DMS153 treated with DMSO at 0.1 percent for 48 hours (cell line): ENCODE measurements around the gene KRT80.

Source experiments
- DNase-seq: peaks from one replicate; lab custom pipeline; 2025; ENCODE audit not compliant: unreplicated experiment; lab: John Stamatoyannopoulos, UW

The KRT80 gene

GRCh38 chr12:52211716-52212585 is 20.1 kb upstream of the KRT80 start:
- DNase-seq, result no peak

DNA sequence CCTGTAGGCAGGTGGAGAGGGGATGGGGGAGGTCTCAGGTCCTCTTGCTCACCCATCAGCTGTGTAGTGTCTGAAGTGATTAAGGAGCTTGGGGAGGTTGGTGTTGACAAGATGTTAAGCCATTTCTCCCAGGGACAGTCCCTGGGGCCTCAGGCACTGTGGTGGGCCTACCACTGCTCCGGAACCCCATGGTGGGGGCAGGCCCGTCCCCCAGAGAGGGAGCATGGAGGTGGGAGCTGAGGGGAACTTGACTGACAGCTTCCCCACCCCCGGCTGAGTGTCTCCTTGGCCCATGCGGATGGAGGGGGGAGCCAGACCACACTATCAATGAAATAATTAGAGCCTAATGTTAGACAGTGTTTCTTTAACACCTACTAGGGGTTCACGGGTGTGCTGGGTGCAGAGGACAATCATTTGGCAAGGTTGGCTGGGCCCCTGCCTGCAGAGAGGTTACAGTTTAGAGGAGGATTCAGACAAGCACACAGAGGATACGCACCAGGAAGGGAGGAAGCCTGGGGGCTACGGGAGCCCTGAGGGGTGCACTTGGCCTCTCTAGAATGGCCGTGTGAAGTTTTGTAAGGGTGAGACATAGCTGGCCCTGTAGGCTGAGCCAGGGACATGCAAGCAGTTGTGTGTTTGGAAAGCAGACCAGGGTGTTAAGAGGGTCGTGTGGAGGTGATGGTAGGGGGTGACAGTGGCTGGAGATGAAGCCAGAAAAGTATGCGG is 19.3 kb upstream of the KRT80 start:
- no peak for DNase-seq

DNA sequence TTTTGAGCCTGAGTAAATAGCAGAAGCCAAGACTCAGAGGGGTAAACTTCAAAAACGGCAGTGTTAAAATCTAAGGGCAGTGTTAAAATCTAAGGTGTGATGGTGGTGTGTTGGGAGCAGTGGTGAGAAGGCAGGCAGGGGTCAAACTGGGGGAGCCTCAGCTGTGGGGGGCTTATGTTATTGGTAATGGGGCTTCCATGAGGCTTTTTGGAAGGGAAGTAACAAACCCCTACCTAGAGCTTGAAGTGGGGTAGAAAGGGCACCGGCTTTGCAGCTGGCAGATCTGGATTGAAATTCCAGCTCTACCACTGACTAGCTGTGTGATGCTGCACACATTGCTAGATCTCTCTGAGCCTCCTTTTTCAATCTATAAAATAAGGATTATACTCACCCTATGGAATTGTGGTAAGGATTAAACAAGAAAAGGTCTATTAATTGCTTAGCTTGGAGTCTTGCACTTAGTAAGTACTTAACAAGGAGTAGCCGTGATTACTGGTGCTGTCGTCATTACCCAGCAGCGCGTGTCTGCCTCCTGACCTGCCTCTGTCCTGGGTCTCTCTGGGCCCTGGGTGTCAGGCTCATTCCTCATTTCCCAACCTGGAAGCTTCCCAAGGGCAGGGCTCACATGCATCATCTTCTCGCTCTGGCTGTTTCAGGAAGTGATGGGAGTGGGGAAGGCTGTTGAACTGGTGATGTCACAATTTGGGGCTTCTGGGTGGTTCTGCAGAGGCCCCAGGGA is 18.5 kb upstream of the KRT80 start:
- no peak for DNase-seq

DNA sequence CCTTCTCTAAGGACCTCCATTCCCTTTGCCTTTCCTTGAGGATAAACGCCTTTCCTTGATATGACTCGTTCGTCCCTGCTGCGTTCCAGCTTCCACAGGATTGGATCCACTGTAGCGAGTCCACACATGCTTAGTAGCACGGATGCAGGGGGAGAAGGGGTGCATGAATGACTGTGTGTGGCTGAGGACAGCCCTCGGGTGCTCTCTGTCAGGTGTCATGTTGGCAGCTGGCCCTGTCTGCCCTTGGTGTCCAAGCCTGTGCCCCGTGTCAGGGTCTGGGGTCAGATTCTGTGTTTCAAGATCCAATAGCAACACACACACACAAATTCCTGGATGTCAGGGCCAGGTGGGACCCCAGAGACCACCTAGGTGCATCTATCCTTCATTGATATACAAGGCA is 17.5 kb upstream of the KRT80 start:
- DNase-seq, result no peak

DNA sequence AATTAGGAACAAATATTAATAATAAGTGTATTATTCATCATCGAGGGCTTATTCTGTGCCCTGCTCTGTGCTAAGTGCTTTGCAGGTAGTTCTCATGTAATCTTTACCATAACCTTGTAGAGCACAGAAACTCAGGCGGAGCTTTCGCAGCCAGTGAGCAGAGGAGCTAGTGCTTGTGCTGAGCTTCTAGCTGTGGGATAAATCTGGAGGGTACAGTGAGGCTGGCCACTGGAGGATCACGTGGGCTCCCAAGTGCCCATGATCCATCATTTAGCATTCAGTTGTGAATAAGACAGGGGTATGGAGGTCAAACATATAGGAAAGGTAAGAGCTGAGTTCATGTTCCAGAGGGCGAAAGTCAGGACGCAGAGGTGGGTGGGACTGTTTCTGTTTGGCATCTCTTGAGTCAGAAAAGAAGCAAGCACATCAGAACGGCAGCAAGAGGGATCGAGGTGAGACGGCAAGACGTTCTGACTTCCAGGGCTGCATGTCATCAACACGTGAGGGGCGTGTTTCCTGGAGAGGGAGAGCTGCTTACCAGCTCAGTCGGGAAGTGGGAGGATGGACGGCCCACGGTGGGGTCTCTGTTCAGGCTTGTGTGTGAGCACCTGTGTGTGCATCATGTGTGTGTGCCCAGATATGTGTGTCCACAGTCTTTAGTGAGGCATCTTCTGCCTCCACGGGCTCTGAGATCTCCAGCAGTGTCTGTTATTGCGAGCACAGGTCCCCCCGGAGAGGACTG is 16.8 kb upstream of the KRT80 start:
- DNase-seq, result no peak

GRCh38 chr12:52207895-52208294 is 16.1 kb upstream of the KRT80 start:
- no peak for DNase-seq

DNA sequence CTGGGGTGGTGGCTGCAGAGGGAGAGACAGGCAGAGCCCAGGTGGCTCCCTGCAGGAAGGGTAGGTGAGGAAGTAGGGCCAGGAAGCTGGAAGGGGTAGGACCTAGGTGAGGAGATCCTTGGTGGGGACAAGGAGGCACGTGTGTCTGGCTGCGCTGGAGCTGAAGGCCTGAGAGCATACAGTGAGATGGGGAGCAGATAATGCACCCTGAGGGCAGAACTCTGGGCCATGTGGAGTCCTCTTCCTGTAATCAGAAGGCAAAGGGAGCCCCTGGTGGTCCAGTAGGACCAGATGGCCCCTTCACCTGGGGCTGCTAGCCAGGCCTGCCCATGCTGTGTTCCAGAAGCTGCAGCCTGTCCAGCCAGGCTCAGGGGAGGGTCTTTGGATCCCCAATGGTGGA is 15.3 kb upstream of the KRT80 start:
- no peak for DNase-seq

- DNase-seq, result no peak
Observed at GRCh38 chr12:52206304-52207040, 14.7 kb upstream of the KRT80 start.

GRCh38 chr12:52205612-52206303 is 13.9 kb upstream of the KRT80 start:
- DNase-seq, result no peak

GRCh38 chr12:52204931-52205505 is 13.2 kb upstream of the KRT80 start:
- no peak for DNase-seq

DNA sequence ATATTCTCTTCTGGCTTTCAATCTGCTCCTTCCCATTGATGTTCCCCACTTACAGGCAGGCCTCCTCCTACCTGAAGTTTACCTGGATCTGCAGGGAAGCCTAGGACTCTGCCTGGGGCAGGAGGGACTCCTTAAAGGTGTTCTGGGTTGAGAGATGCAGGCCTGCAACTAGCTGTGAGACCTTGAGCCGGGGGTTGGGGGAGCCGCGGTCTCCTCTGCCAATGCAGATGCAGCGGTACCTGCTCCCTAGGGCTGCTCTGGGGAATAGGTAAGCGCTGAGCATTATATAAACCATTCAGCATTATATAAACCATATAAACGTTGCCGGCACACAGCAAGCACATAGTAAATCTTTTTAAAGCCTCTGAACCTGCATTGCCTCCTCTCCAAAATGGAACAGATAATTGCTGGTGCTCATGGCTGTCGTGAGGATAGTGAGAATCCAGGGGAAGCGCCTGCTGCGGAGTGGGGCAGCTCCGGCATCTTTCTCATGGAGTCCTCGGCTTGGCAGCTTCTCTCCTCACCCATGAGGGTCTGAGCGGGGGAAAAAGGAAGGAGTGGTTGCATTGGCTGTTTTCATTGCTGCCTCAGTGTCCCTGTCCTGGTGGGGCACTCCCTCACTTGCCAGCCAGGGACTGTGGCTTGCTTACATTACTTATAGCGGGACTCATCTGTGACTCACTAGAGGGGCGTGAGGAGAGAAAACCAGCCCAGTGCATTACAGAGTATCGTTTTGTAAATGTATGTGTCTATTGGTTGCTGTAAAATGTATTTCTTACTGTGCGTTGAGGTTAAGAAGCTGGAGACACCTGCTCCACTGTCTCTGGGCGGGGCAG is 12.5 kb upstream of the KRT80 start:
- no peak for DNase-seq

- peak; percentile 78 for DNase-seq
Observed at GRCh38 chr12:52203079-52203921, 11.5 kb upstream of the KRT80 start.

- DNase-seq, result no peak
Observed at GRCh38 chr12:52202361-52203078, 10.7 kb upstream of the KRT80 start.

DNA sequence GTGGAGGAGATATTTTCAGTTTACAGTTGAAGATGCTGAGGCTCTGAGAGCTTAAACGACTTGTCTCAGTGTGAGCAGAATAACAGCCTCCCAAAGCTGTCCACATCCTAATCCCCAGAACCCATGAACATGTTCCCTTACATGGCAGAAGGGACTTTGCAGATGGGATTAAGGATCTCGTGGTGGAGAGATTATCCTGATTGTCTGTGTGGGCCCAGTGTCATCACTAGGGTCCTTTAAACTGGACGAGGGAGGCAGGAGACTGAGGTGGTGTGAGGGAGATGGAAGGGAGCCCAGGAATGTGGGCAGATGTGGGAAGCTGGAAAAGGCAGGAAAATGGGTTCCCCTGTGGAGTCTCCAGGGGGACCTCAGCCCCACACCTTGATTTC is 9.6 kb upstream of the KRT80 start:
- DNase-seq, result no peak

GRCh38 chr12:52200781-52201450 is 9.1 kb upstream of the KRT80 start:
- DNase-seq, result no peak

DNA sequence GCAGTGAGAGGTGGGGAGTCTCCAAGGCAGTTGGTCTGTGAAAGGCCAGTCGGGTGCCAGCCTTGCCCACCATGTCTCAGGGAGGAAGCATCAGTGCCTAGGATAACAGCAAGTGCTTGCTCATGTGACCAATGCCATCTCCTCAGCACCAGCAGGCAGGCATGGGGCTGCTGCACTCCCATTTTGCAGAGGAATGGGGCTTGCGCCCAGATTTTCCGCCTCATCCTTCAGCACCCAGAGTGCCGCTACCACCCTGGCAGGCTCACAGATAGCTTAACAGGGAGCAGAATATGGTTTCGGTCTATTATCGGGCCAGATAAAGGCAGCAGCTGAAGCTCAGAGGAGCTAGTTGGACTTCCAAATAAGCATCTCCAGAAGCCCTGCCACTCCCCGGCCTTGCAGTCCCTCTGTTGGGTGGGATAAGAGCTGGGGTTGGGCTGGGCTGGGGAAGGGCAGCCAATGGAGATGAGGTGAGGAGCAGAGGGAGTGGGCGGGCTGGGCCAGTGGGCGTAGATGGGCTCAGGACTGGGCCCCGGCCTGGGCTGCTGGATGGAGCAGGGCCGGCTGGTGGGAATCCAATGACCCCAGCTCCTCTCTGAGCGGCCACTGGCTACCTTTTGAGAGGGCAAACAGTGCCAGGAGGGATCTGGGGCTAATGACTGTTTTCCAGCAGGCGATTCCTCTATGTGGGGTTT is 8.4 kb upstream of the KRT80 start:
- DNase-seq, result no peak
